Measurements from ENCODE around the gene SNED1.

SNED1 gene

DNA sequence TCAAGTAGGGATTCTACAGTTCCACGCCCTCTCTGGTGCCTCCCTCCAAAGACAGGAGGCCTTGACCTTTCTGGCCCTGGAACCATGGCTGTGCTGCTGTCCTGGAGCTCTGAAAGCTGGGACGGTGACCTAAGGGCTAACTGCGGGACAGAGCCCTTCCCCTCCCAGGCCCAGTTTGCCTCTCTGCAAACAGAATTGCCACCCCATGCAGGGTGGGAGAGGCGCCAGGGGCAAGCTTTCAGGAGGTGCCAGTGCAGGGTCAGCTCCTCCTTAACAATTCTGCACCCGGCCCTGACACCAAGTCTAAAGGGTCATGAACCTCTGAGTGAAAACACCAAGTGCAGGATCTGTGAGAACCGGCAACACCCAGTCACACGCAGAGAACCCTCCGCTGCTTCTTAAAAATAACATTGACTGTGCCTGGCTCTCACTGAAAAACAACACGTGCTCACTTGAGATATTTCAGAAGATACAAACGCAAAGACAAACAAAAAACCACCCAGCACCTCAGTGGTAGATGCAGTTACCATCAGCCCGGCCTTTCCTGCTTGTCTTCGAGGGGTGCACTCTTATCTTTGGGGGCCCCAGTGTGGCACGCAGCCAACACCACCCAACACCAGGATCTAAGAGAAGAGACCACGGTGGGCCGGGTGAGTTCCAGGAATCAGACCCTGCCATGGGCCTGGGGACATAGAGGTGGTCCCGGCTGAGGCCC, 1.1 kb upstream of the SNED1 start:
- H3K27me3 ChIP-seq (ENCODE audit: insufficient read depth, low read depth, severe bottlenecking) = no peaks in the 10 kb centered on the region
- no peak overlapping the region for H3K4me3 ChIP-seq (ENCODE audit: low read depth, low read length)
- no peaks in the 10 kb centered on the region for H3K9me3 ChIP-seq (ENCODE audit: severe bottlenecking)
- no peak for DNase-seq
- no peaks in the 10 kb centered on the region for H3K36me3 ChIP-seq
- TF ChIP-seq, protein P1, sequence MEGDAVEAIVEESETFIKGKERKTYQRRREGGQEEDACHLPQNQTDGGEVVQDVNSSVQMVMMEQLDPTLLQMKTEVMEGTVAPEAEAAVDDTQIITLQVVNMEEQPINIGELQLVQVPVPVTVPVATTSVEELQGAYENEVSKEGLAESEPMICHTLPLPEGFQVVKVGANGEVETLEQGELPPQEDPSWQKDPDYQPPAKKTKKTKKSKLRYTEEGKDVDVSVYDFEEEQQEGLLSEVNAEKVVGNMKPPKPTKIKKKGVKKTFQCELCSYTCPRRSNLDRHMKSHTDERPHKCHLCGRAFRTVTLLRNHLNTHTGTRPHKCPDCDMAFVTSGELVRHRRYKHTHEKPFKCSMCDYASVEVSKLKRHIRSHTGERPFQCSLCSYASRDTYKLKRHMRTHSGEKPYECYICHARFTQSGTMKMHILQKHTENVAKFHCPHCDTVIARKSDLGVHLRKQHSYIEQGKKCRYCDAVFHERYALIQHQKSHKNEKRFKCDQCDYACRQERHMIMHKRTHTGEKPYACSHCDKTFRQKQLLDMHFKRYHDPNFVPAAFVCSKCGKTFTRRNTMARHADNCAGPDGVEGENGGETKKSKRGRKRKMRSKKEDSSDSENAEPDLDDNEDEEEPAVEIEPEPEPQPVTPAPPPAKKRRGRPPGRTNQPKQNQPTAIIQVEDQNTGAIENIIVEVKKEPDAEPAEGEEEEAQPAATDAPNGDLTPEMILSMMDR (IDR thresholded peaks at IDR 0.05; ENCODE audit: low read depth, low read length) = no peak
- no peak overlapping the region for H3K27ac ChIP-seq

DNA sequence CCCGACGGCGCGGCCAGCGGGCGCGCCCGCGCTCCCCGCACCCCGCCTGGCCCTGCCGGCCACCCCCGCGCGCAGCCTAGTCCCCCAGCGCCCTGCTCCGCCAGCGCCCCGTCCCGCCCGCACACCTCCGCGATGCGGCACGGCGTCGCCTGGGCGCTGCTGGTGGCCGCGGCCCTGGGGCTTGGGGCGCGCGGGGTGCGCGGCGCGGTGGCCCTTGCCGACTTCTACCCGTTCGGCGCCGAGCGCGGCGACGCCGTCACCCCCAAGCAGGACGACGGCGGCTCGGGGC, 232 bp downstream of the SNED1 start:
- no peaks in the 10 kb centered on the region for H3K9me3 ChIP-seq (ENCODE audit: severe bottlenecking)
- no peaks in the 10 kb centered on the region for H3K36me3 ChIP-seq
- H3K27ac ChIP-seq = no peak overlapping the region
- TF ChIP-seq, protein P1 (IDR thresholded peaks at IDR 0.05; ENCODE audit: low read depth, low read length) = no peak
- no peak for DNase-seq
- no peaks in the 10 kb centered on the region for H3K27me3 ChIP-seq (ENCODE audit: insufficient read depth, low read depth, severe bottlenecking)
- peak overlapping the region; percentile 24 for H3K4me3 ChIP-seq (ENCODE audit: low read depth, low read length)

DNA sequence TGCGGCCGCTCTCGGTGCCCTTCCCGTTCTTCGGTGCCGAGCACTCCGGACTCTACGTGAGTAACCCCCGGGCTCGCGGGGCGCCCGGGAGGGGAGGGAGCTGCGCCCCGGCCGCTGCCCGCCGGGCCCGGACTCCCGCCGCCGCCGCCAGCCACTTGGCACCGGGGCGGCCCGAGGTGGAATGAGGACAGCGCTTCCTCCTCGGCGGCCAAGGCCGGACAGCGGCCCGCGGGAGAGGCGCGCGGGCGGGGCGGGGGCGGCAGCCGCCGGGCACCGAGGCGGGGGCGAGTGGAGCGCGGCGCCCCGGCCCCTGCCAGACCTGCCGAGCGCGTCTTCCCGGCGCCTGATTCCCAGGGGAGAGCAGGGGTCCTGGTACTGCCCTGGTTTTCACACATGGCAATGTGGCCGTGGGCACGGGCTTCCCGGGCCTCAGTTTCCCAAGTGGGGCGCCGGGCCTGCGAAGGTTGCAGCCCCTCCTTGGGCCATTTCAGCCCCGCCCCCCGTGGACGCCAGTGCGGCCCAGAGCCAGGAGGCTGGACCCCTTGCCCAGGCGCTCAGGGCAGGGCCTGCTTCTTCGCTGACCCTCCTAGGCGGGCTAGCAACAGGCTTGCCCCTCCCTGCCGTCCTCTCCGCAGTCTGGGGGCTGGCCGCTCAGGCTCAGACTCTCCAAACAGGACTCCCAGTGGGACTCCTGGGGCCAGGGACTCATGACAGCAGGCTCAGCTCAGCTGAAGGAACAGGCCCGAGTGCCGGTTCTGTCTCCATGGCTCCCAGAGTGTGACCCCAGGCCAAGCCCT, 775 bp downstream of the SNED1 start:
- no peak overlapping the region for H3K27ac ChIP-seq
- peak overlapping the region; percentile 24 for H3K4me3 ChIP-seq (ENCODE audit: low read depth, low read length)
- H3K9me3 ChIP-seq (ENCODE audit: severe bottlenecking) = peaks cover 3% of the 10 kb centered on the region
- TF ChIP-seq, protein P1 (IDR thresholded peaks at IDR 0.05; ENCODE audit: low read depth, low read length) = no peak
- no peaks in the 10 kb centered on the region for H3K27me3 ChIP-seq (ENCODE audit: insufficient read depth, low read depth, severe bottlenecking)
- H3K36me3 ChIP-seq = no peaks in the 10 kb centered on the region
- DNase-seq = no peak

DNA sequence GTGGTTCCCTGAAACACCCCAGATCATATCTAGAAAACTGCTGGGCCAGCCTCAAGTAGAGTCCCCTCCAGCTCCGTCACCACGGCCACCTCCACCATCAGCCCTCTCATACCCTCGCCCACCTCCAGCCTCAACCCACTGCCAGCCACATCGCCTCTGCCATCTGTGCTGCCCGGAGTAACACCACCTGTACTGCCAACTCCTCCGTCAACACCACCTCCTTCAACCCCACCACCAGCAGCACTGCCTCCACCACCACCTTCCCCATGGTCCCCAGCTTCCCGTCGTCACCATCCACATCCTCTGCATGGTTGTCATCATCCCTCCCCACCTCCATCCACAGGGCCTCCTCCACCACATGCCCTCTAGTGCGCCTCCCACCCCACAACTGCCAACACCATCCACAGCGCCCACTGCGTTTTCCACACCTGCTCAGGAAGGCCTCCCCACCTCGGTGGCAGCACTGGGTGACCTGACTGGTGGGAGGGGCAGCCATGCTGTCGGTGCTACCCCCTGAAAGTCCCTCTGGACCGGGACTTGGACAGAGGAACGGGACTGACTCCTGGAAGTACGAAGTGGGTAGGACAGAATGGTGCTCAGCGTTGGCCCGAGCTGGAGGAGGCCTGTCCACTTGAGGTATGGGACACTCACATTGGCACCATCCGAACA, 1.6 kb downstream of the SNED1 start:
- TF ChIP-seq, protein P1 (IDR thresholded peaks at IDR 0.05; ENCODE audit: low read depth, low read length) = no peak
- no peak for DNase-seq
- Histone ChIP-seq H3K27me3 (ENCODE audit: insufficient read depth, low read depth, severe bottlenecking) (no peaks in the 10 kb centered on the region), H3K4me3 (ENCODE audit: low read depth, low read length) (no peak overlapping the region), H3K36me3 (no peaks in the 10 kb centered on the region), H3K9me3 (ENCODE audit: severe bottlenecking) (peaks cover 3% of the 10 kb centered on the region), H3K27ac (no peak overlapping the region)

DNA sequence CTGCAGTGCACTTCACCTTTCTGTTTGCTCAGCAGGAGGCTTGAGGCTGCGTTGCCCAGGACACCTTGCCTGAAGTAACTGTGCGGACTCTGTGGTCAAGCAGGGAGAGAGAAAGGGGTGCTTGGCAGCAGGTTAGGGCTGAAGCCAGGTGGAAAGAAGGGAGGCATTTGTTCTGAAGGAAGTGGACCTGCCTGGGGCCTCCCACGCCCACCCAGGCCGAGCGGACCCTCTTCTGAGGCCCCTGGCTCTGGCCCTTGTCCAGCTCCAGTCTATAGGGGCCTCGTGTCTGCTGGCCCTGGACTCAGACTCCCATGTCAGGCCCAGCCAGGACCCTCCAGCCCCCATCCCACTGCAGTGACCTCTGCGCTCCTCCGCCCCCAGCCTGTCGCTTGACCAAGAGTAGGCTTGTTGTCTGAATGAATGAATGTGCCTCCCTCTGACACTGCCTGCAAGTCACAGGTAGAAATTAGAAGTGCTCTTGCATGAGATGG, 2.5 kb downstream of the SNED1 start:
- H3K27me3 ChIP-seq (ENCODE audit: insufficient read depth, low read depth, severe bottlenecking) = no peaks in the 10 kb centered on the region
- DNase-seq = no peak
- TF ChIP-seq, protein P1 (IDR thresholded peaks at IDR 0.05; ENCODE audit: low read depth, low read length) = no peak

More for the DNA sequence above, 2.5 kb downstream of the SNED1 start:
- Histone ChIP-seq H3K27ac (no peak overlapping the region), H3K4me3 (ENCODE audit: low read depth, low read length) (no peak overlapping the region), H3K36me3 (no peaks in the 10 kb centered on the region), H3K9me3 (ENCODE audit: severe bottlenecking) (peaks cover 10% of the 10 kb centered on the region)

Data from WERI-Rb-1 (cell line).